K562 (cell line): ENCODE data around the gene UBA7. TPM values are rescaled to one million over a fixed set of nuclear protein-coding genes. Genes with fewer than 3 reads are reported as not detected.
A peak's percentile ranks its signal among the peaks of the same experiment; 100 is the strongest.

Source experiments
- BDP1 ChIP-seq: IDR thresholded peaks from 3 replicates; pipeline ENCODE4 v1.6.1; 2011; ENCODE audit not compliant: insufficient read length, insufficient read depth
- CUX1 ChIP-seq: fragments of 200-800 bp; sonication (Bioruptor generic); IDR thresholded peaks from 2 replicates; pipeline ENCODE4 v1.6.1; 2016; ENCODE audit warnings: missing genetic modification characterization, missing compliant biosample characterization
- ELF1 ChIP-seq: fragments of 200-800 bp; sonication (Bioruptor generic); IDR thresholded peaks from 2 replicates; pipeline ENCODE4 v1.6.1; 2016; ENCODE audit warnings: missing genetic modification characterization, missing compliant biosample characterization
- FOXA1 ChIP-seq: fragments of 450-650 bp; IDR thresholded peaks from 2 replicates; pipeline ENCODE4 v1.6.1; 2016; ENCODE audit warnings: mild to moderate bottlenecking, borderline replicate concordance
- FOXA3 ChIP-seq, 2 experiments: fragments of 450-650 bp in 1 of 2; sonication (generic) in 1 of 2; formaldehyde crosslinking; IDR thresholded peaks in 1 of 2; conservative IDR thresholded peaks in 1 of 2; 2 replicates each; pipeline versions ENCODE4 v1.4.0 to v1.8.0; 2020 to 2022; ENCODE audit warnings: mild to moderate bottlenecking in 2 of 2, missing genetic modification reagents in 1 of 2
- KLF1 ChIP-seq: fragments of 450-650 bp; IDR thresholded peaks from 2 replicates; pipeline ENCODE4 v1.6.1; 2016; ENCODE audit warnings: missing genetic modification characterization, missing compliant biosample characterization
- MED1 ChIP-seq: sonication (generic); formaldehyde crosslinking; IDR thresholded peaks from 2 replicates; pipeline ENCODE4 v1.8.1; 2023; ENCODE audit warnings: missing genetic modification reagents, borderline replicate concordance
- NELFE ChIP-seq: IDR thresholded peaks from 2 replicates; pipeline ENCODE4 v1.6.1; 2011; ENCODE audit warnings: mild to moderate bottlenecking; ENCODE audit not compliant: insufficient read depth, insufficient read length
- NFATC3 ChIP-seq: fragments of 450-650 bp; IDR thresholded peaks from 2 replicates; pipeline ENCODE4 v1.6.1; 2017; ENCODE audit warnings: mild to moderate bottlenecking
- NFXL1 ChIP-seq: fragments of 450-650 bp; formaldehyde crosslinking; IDR thresholded peaks from 2 replicates; pipeline ENCODE4 v1.4.0; 2021; ENCODE audit warnings: mild to moderate bottlenecking
- POLR2G ChIP-seq: fragments of 200-400 bp; formaldehyde crosslinking; IDR thresholded peaks from 2 replicates; pipeline ENCODE4 v1.6.1; 2017; ENCODE audit warnings: low read depth, mild to moderate bottlenecking, antibody characterized with exemption, low read length, moderate library complexity
- POLR3A ChIP-seq: IDR thresholded peaks from 2 replicates; pipeline ENCODE4 v1.6.1; 2011; ENCODE audit warnings: borderline replicate concordance, mild to moderate bottlenecking, moderate library complexity; ENCODE audit not compliant: insufficient read length, insufficient read depth; ENCODE audit errors: extremely low read depth
- RUNX1 ChIP-seq: sonication (generic); IDR thresholded peaks from 2 replicates; pipeline ENCODE4 v1.6.1; 2016; ENCODE audit warnings: antibody characterized with exemption, low read depth
- STAT5A ChIP-seq: IDR thresholded peaks from 2 replicates; pipeline ENCODE4 v1.6.1; 2012; ENCODE audit warnings: low read length, inconsistent platforms, borderline replicate concordance
- TAF9B ChIP-seq: fragments of 450-650 bp; IDR thresholded peaks from 2 replicates; pipeline ENCODE4 v1.6.1; 2018; ENCODE audit warnings: mild to moderate bottlenecking; ENCODE audit not compliant: partially characterized antibody
- TCF7L2 ChIP-seq: fragments of 150-350 bp; IDR thresholded peaks from 2 replicates; pipeline ENCODE4 v1.6.1; 2016; ENCODE audit warnings: low read depth, mild to moderate bottlenecking, low read length, moderate library complexity
- U2AF2 ChIP-seq: fragments of 200-400 bp; formaldehyde crosslinking; optimal IDR thresholded peaks from 2 replicates; pipeline ENCODE3; 2017; ENCODE audit warnings: low read depth, mild to moderate bottlenecking, low read length
- ZNF282 ChIP-seq: sonication (generic); formaldehyde crosslinking; IDR thresholded peaks from 2 replicates; pipeline ENCODE4 v1.8.1; 2023; ENCODE audit warnings: missing genetic modification reagents
- polyA plus RNA-seq, 8 experiments: library from polyadenylated mRNA; depleted of rRNA in 4 of 8; stranded (reverse) in 5 of 8; unstranded in 3 of 8; fragments of >200 nt; fragmentation: Nextera tagmentation in 2 of 8; fragmentation: Illumina TruSeq in 1 of 8; extraction: Ambion mirVana in 2 of 8; extraction: Trizol in 1 of 8; gene quantifications; 2 replicates each; pipeline versions ENCODE4 v1.2.1 to v1.2.3, GENCODE V29; 2011 to 2014; ENCODE audit warnings: inconsistent platforms in 1 of 8, missing spikeins in 1 of 8
- total RNA-seq, 7 experiments: library from RNA; depleted of rRNA in 6 of 7; stranded (reverse); fragments of >200 nt in 6 of 7; fragmentation: Illumina TruSeq in 2 of 7; extraction: Trizol in 2 of 7; gene quantifications; 2 replicates each; pipeline versions ENCODE4 v1.2.1 to v1.2.3, GENCODE V29; 2011 to 2021; ENCODE audit warnings: low replicate concordance in 1 of 7
- TF ChIP-seq, protein P1 (sequence below), 2 experiments: IDR thresholded peaks; 2 replicates each; pipeline ENCODE4 v1.6.1; 2012; ENCODE audit warnings: improper control_type of control experiment in 2 of 2, low read depth in 2 of 2, low read length in 2 of 2, borderline replicate concordance in 1 of 2
- TF ChIP-seq, protein P2 (sequence below): sonication (generic); formaldehyde crosslinking; IDR thresholded peaks from 2 replicates; pipeline ENCODE4 v1.8.0; 2022; ENCODE audit warnings: mild to moderate bottlenecking, low read depth, missing genetic modification reagents

The UBA7 gene
- total and polyA plus RNA-seq, 9 of the 15 experiments (the other 6 are each of a cell fraction or from before 2014, with no cell fraction given), result 0.17 to 3.3 (median 2.0) TPM

GRCh38 chr3:49856181-49857005, 42.6 kb upstream of the UBA7 start, which contains the start of gene TRAIP (continued):
- no peak for TF ChIP-seq POLR3A
- TF ChIP-seq ELF1, result peak; percentile 61; the same call in 1 of the 2 replicates
- TF ChIP-seq, protein P1, sequence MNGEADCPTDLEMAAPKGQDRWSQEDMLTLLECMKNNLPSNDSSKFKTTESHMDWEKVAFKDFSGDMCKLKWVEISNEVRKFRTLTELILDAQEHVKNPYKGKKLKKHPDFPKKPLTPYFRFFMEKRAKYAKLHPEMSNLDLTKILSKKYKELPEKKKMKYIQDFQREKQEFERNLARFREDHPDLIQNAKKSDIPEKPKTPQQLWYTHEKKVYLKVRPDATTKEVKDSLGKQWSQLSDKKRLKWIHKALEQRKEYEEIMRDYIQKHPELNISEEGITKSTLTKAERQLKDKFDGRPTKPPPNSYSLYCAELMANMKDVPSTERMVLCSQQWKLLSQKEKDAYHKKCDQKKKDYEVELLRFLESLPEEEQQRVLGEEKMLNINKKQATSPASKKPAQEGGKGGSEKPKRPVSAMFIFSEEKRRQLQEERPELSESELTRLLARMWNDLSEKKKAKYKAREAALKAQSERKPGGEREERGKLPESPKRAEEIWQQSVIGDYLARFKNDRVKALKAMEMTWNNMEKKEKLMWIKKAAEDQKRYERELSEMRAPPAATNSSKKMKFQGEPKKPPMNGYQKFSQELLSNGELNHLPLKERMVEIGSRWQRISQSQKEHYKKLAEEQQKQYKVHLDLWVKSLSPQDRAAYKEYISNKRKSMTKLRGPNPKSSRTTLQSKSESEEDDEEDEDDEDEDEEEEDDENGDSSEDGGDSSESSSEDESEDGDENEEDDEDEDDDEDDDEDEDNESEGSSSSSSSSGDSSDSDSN (IDR thresholded peaks at IDR 0.05; ENCODE audit: borderline replicate concordance in 1 of 2, low read depth in 2 of 2, low read length in 2 of 2), result no peak
- no peak for TF ChIP-seq KLF1 (tag)
- TF ChIP-seq STAT5A, result no peak
- no peak for TF ChIP-seq TAF9B
- TF ChIP-seq NELFE, result no peak
- no peak for TF ChIP-seq NFATC3
- TF ChIP-seq FOXA1, result no peak
- TF ChIP-seq CUX1 (CRISPR knock-in tag), result no peak
- no peak for TF ChIP-seq U2AF2
- TF ChIP-seq, protein P2, sequence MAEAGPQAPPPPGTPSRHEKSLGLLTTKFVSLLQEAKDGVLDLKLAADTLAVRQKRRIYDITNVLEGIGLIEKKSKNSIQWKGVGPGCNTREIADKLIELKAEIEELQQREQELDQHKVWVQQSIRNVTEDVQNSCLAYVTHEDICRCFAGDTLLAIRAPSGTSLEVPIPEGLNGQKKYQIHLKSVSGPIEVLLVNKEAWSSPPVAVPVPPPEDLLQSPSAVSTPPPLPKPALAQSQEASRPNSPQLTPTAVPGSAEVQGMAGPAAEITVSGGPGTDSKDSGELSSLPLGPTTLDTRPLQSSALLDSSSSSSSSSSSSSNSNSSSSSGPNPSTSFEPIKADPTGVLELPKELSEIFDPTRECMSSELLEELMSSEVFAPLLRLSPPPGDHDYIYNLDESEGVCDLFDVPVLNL (CRISPR knock-in tag), result peak; percentile 95
- TF ChIP-seq ZNF282, result no peak
- no peak for TF ChIP-seq FOXA3 (CRISPR knock-in tag; conservative IDR thresholded peaks at IDR 0.05 in 1 of 2, IDR thresholded peaks at IDR 0.05 in 1 of 2)
- no peak for TF ChIP-seq RUNX1
- peak; percentile 88 for TF ChIP-seq POLR2G
- TF ChIP-seq MED1 (CRISPR knock-in tag), result no peak
- no peak for TF ChIP-seq TCF7L2
- TF ChIP-seq NFXL1, result no peak
- no peak for TF ChIP-seq BDP1
